Choroid plexus epithelial cell (primary cell): ENCODE measurements around the gene C5AR1.

Source experiments
- DNase-seq: peaks from one replicate; pipeline ENCODE4 v3.0.0-alpha.2; 2010; ENCODE audit warnings: low read depth
- H3K4me3 ChIP-seq: 2 replicates; pipeline ENCODE4 v1.5.1; 2011; ENCODE audit warnings: low read depth, mild to moderate bottlenecking, control low read depth, low read length, moderate library complexity
- TF ChIP-seq, protein P1 (sequence below): conservative IDR thresholded peaks from 2 replicates; pipeline ENCODE4 v1.5.1; 2011; ENCODE audit warnings: low read depth, mild to moderate bottlenecking, control low read depth, inconsistent platforms, low read length, moderate library complexity

Gene C5AR1

DNA sequence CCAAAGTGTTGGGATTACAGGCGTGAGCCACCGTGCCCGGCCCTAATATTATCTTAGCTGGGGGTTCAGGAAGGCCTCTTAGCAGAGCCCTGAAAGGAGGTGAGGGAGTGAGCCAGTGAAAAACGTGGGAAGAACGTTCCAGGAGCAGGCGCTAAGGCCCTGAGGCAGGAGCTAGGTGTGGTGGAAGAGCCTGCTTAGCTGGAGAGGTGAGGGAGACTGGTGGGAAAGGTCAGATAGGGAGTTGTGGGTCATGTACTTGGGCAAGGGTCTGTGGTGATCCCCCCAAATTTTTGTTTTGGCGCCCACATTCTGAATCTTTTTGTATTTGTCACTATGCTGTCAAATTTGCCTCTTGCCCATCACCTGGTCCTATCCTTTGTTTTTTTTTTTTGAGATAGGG lies 40.1 kb upstream of the C5AR1 start:
- TF ChIP-seq, protein P1, sequence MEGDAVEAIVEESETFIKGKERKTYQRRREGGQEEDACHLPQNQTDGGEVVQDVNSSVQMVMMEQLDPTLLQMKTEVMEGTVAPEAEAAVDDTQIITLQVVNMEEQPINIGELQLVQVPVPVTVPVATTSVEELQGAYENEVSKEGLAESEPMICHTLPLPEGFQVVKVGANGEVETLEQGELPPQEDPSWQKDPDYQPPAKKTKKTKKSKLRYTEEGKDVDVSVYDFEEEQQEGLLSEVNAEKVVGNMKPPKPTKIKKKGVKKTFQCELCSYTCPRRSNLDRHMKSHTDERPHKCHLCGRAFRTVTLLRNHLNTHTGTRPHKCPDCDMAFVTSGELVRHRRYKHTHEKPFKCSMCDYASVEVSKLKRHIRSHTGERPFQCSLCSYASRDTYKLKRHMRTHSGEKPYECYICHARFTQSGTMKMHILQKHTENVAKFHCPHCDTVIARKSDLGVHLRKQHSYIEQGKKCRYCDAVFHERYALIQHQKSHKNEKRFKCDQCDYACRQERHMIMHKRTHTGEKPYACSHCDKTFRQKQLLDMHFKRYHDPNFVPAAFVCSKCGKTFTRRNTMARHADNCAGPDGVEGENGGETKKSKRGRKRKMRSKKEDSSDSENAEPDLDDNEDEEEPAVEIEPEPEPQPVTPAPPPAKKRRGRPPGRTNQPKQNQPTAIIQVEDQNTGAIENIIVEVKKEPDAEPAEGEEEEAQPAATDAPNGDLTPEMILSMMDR: no peak
- no peak overlapping the region for H3K4me3 ChIP-seq
- no peak for DNase-seq

DNA sequence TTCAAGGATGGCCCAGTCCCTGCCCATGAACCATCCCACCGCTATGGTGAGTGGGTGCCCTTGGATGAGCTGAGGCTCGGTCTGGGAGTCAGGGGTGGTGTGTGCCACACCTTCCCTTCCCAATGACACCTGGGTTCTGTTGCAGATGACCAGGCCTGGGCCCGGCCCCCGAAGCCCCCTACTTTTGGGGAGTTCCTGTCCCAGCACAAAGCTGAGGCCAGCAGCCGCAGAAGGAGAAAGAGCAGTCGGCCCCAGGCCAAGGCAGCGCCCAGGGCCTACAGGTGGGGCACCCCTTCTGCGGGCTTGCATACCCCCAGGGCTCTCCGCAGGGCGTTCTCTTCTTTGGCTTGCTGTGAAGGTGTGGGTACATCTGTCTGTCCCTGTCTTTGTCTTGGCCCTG lies 39.3 kb upstream of the C5AR1 start:
- DNase-seq: no peak
- no peak overlapping the region for H3K4me3 ChIP-seq
- TF ChIP-seq, protein P1: no peak

DNA sequence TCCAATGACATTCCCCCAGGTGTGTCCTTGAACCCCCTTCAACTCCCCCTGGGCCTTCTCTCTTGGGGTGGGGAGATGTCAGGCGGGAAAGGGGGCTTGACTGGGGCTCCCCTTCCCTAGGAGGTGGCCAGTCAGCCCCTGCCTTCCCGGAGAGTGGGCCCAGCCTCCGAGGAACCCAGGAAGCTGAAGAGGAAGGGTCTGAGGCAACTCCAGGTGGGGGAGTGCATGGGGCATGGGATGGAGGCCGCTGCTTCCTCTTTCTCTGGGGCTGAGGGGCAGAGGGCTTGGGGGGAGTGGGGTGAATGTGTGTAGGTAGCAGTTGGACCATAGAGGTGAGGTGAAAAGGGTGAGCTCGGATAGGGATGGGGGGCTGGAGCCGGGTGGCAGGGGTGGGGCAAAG lies 37.7 kb upstream of the C5AR1 start:
- H3K4me3 ChIP-seq: no peak overlapping the region
- TF ChIP-seq, protein P1: no peak
- no peak for DNase-seq

DNA sequence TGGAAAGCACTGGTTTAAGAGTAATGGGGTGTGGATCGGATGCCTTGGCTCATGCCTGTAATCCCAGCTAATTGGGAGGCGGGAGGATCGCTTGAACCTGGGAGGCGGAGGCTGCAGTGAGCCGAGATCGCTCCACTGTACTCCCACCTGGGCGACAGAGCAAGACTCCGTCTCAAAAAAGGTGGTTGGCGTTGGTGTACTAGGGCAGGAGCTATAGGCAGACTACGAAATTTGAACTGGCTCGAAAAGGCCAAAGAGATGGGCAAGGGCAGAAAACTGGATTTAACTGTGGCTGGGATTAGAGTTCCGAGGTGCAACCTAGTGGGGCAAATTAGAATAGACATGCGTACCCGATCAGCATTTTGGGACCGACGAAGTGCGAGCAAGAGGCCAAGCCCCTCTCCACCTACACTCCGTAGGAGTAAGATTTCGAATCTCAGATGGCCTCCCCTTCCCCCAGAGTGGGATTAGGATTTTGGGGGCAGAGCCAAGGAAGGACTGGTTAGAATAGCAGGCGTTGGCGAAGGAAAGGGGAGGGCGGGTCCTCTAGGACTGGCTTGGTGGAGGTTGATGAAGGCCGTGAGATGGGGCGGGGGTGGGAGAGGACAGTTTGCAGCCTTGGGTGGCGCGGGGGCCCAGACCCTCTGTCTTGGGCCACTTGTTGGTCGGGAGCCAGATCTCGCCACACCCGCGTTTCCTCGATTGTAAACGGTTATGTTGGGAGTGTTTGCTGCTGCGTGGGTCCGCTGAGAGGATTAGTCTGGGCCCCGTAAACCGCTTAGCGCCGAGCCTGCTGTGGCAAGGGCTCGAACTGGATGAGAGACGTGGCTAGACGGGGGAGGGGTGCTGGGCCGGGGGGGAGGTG lies 37.0 kb upstream of the C5AR1 start:
- peak; percentile 77 for DNase-seq

DNA sequence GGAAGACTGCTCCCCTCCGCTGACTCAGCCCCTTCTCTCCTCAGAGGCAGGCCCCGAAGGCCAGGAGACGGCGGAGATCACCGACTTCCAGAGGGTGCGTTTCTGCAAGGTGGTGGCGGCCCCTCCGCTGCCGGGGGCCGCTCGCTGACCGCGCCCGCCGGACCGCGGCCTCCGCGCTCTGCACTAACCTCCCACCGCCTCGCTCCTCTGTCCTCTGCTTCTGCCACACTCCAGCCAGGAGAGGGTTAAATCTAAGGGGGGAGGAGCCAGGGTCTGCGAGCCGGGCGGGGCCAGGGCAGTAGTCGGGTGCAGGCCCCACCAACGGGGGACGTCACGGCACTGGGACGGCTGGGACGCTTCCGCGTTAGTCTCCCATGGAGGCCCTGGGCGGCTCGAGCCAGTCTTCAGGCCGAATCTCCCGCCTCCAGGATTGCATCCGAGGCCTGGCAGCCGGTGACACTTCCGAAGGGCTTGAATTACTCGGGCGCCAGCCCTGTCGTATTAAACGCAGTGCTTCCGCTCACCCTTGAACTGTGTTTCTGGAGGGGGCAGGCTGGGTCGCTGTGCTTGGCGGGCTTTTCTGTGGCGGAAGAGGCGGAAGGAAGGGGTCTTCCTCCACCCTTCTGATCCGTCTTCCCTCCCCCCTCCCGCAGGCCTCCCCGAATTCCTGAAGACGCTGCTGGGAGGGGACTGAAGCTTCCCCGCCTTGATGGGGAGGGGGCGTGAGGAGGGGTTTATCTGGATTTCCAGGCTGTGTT lies 36.2 kb upstream of the C5AR1 start:
- DNase-seq: peak; percentile 96
- peak overlapping the region; percentile 79 for H3K4me3 ChIP-seq
- TF ChIP-seq, protein P1: no peak

More for the DNA sequence above, 37.0 kb upstream of the C5AR1 start:
- TF ChIP-seq, protein P1: peak; percentile 20
- H3K4me3 ChIP-seq: peak overlapping the region; percentile 79

DNA sequence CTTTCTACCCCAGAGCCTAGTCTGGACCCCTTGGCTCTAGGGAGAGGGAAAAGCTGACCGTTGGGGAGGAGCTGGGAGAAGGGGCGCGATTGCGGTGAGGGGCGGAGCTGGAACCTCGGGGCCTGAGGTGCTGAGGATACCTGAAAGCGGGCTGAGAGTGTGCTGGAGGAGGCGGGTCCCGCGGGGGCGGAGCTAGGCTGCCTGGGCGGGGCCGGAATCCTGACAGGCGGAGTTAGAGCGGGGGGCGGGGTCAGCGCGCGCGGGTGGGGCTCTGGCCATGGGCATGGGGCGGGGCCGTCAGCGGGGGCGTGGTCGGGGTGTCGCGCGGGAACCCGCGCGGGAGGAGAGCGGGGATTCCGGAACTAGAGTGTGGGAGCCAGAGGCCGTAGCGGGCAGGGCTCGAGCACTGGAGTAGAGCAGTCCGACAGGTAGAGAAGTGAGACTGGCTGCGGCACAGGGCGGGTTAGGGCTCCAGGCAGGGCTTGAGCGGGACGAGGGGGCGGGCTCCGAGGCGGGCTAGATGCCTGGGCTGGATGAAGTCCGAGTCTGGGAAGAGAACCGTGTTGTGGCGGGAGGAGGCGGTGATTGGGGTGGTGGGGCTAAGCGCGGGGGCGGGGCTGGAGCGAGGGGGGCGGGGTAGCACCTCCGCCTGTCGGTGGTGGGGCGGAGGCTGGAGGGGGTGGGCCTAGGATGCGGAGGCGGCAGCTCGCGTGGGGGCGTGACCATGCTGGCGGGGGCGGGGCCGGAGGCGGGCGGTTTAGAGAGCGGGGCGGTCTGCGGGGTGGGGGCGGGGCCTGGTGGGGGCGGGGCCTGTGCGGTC lies 35.4 kb upstream of the C5AR1 start, which contains the start of gene INAFM1:
TSS of gene INAFM1 (plus strand) at position 815 of the 820 bp plus-strand sequence. CDS start 35 bp downstream, outside the sequence.
- TF ChIP-seq, protein P1: no peak
- peak; percentile 97 for DNase-seq
- H3K4me3 ChIP-seq: peak within 1 kb of the TSS; percentile 79
